Activated CD4-positive, alpha-beta T cell treated with anti-CD3 and anti-CD28 coated beads for 36 hours (primary cell): ENCODE results near the gene PRICKLE3. TPM values are rescaled to one million over a fixed set of nuclear protein-coding genes. Genes with fewer than 3 reads are reported as not detected.
"Not testable (repeated sequence)": the region's sequence is repeated elsewhere in the genome, so short reads cannot be mapped to it uniquely, and the experiment has no call there.

Experiments used
- ATAC-seq: fragments of 200-7000 bp; cut with Tn5 transposase; one replicate; pipeline ENCODE4 v1.10.0; 2021; ENCODE audit warnings: mild to moderate bottlenecking, moderate library complexity
- CTCF ChIA-PET: fragments of 350-600 bp; sonication (Branson Sonifier 250); formaldehyde crosslinking; loops from one replicate; lab custom pipeline; 2021; ENCODE audit warnings: antibody characterized with exemption; lab: Charles Lee
- POLR2A ChIA-PET: fragments of 350-600 bp; sonication (Branson Sonifier 250); formaldehyde crosslinking; loops from one replicate; lab custom pipeline; 2021; ENCODE audit warnings: antibody characterized with exemption, inconsistent platforms; lab: Charles Lee
- DNase-seq: peaks from one replicate; pipeline ENCODE4 v3.0.0-alpha.2; 2020
- H3K27ac Mint-ChIP-seq: one replicate; pipeline ENCODE4 v1.8.0; 2021; ENCODE audit warnings: mixed read lengths
- H3K27me3 Mint-ChIP-seq: one replicate; pipeline ENCODE4 v1.8.0; 2021; ENCODE audit warnings: mixed read lengths
- H3K36me3 Mint-ChIP-seq: one replicate; pipeline ENCODE4 v1.8.0; 2021; ENCODE audit warnings: low read depth, mixed read lengths
- H3K4me1 Mint-ChIP-seq: one replicate; pipeline ENCODE4 v1.8.0; 2021; ENCODE audit warnings: mixed read lengths
- H3K4me3 Mint-ChIP-seq: one replicate; pipeline ENCODE4 v1.8.0; 2021; ENCODE audit warnings: mild to moderate bottlenecking, moderate library complexity, mixed read lengths
- H3K9me3 Mint-ChIP-seq: one replicate; pipeline ENCODE4 v1.8.0; 2021; ENCODE audit warnings: low read depth, mixed read lengths
- intact Hi-C, 2 experiments: fragments of 100-400 bp; cut with DNase I in 1 of 2; cut with micrococcal nuclease in 1 of 2; formaldehyde crosslinking; loops; one replicate each; pipeline versions ENCODE4 v1.14.2 to v1.15.1; 2022 to 2024; cut with DNase I, micrococcal nuclease
- total RNA-seq, 2 experiments: library from RNA; stranded (reverse); gene quantifications; one replicate each; pipeline ENCODE4 v1.2.3, GENCODE V29; 2021

PRICKLE3 gene
- total RNA-seq, 2 experiments from 2014 or later, result 22.3 to 23.0 TPM

DNA sequence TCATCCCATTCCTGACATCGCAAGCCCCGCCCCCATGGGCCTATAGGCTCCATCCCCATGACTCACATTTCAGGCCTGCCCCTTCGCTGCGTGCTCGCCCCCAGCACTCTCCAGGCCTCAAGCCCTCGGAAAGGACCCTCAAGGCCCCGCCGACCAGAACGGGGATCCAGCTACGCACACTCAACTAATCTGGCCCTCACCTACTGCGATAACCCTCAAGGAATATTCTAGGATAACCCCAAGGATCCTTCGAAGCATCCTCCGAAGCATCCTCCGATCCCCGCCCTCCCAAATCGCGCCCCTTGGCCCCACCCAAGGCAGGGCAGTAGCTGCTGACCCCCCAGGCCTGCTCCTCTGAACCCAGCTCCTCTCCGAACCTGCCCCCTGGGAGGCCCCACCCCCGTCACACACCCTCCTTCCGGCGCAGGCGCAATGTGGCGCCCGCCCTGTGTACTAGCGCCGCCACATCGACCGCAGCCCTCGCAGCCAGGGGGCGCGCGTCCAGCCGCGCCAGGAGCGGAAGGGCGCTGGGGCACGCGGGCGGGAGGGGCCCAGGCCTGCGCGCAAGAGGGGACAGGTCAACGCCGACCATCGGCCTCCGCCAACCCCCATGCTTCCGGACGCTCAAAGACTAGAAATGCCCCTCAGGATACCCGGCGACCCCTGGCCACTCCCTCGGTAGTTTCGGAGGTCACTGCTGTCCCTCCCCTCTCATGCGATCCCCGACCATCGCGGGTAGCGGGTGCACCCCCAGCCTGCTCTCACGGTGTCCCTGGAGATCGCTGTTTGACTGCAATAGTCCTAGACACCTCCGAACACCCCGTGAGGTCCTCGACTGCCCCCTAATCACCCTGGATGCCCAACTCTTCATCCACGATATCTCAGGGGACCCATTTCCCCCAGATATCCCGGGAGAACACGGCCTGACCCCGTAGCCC, 30.0 kb downstream of the PRICKLE3 start:
- DNase-seq (peak; percentile 90), ATAC-seq (peak; percentile 88)
- peaks cover 11% of the 10 kb centered on the region for H3K4me1 Mint-ChIP-seq
- peak overlapping the region; percentile 87 for H3K4me3 Mint-ChIP-seq
- no peaks in the 10 kb centered on the region for H3K9me3 Mint-ChIP-seq
- peak overlapping the region; percentile 96 for H3K27ac Mint-ChIP-seq
- POLR2A ChIA-PET, result interaction anchor here (0.6 kb wide), 1 partner anchor 258 kb away, joined by 3 read pairs; the partner anchor contains the start of gene PQBP1
- CTCF ChIA-PET, result interaction anchor here (0.5 to 1.1 kb wide), 5 partner anchors 10 to 219 kb away, joined by 3 to 4 read pairs (median 3); no protein-coding TSS in a partner anchor
- intact Hi-C loops, result loop anchor here in 1 of 2 experiments (1.0 to 2.0 kb wide), 5 partner anchors 8 to 154 kb away; partner anchors contain the start of genes GPKOW, GRIPAP1 and PLP2
- no peaks in the 10 kb centered on the region for H3K27me3 Mint-ChIP-seq
- H3K36me3 Mint-ChIP-seq, result peaks cover 2% of the 10 kb centered on the region

- intact Hi-C loops, result no loop called here
- POLR2A ChIA-PET, result interaction anchor here (0.6 to 1.2 kb wide), 2 partner anchors 36 to 257 kb away, joined by 3 read pairs; partner anchors contain the start of gene PQBP1
- ATAC-seq (peak; percentile 58), DNase-seq (peak; percentile 63)
- CTCF ChIA-PET, result interaction anchor here (0.5 to 1.5 kb wide), 9 partner anchors 11 to 219 kb away, joined by 3 to 4 read pairs (median 3); no protein-coding TSS in a partner anchor
- H3K27ac Mint-ChIP-seq, result peak overlapping the region; percentile 96
- H3K27me3 Mint-ChIP-seq, result no peaks in the 10 kb centered on the region
- H3K9me3 Mint-ChIP-seq, result no peaks in the 10 kb centered on the region
- peaks cover 2% of the 10 kb centered on the region for H3K36me3 Mint-ChIP-seq
- H3K4me3 Mint-ChIP-seq, result peak overlapping the region; percentile 87
- H3K4me1 Mint-ChIP-seq, result peaks cover 11% of the 10 kb centered on the region
These were observed 30.8 kb downstream of the PRICKLE3 start for GRCh38 chrX:49155243-49155899.

DNA sequence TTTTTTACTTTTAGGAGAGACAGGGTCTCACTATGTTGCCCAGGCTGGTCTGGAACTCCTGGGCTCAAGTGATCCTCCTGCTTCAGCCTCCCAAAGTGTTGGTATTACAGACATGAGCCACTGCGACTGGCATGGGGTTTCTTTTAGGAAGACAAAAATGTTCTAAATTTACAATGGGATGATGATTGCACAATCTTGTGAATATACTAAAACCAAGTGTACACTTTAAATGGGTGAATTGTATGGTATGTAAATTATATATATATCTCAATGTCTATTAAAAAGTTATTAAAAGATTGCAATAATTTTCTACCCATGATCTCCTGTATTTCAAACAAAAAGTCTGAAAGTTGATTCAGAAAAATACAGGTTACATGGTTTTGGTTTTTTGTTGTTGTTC, 32.7 kb downstream of the PRICKLE3 start:
- no peak for ATAC-seq
- Mint-ChIP-seq H3K27ac (no peak overlapping the region), H3K4me3 (no peak overlapping the region), H3K27me3 (no peaks in the 10 kb centered on the region), H3K4me1 (peaks cover 11% of the 10 kb centered on the region), H3K36me3 (peaks cover 2% of the 10 kb centered on the region), H3K9me3 (no peaks in the 10 kb centered on the region)
- DNase-seq, result no peak
- ChIA-PET CTCF (interaction anchor here (1.1 kb wide), 1 partner anchor 161 kb away, joined by 3 read pairs; no protein-coding TSS in a partner anchor), POLR2A (no interaction called here)
- intact Hi-C loops, result no loop called here

DNA sequence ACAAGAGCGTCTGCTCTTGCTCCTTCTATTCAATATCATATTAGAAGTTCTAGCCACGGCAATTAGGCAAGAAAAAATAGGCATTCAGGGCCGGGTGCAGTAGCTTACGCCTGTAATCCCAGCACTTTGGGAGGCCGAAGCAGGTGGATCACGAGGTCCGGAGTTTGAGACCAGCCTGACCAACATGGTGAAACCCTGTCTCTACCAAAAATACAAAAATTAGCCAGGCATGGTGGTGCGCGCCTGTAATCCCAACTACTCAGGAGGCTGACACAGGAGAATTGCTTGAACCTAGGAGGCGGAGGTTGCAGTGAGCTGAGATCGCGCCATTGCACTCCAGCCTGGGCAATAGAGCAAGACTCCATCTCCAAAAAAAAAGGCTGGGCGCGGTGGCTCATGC, 36.9 kb downstream of the PRICKLE3 start:
- POLR2A ChIA-PET, H3K27me3 Mint-ChIP-seq: not testable (repeated sequence)

DNA sequence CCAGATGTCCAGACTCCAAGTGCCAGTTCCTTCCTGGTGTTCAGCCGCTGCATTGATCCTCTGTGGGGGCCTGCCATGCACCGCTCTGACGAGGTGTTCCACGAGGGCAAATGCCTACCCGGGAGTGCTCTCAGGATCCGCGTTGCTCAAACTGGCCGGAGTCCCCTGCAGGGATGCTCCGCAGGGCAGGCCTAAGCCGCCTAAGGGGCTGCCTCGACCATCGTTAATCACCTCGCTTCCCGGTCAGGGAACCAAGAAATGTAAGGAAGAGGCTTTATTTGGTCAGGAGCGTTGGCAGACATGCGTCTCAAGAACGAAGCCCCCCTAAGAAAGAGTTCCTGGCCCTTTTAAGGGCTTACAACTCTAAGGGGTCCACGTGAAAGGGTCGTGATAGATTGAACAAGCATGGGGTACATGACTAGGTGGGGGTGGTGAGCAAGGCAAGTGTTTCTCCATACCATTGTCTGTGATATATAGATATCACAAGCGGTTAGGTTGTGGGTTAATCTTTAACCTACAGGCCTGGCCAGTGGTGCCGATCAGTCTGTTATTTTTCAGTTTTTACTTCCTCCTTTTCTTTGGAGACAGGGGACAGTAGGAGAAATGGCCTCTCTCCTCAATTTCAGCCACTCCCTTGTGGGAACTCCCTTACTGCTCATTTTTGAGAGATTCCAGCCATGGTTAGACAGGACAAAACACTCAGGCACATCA, 37.6 kb downstream of the PRICKLE3 start:
- intact Hi-C loops, ATAC-seq, H3K36me3 Mint-ChIP-seq, H3K27me3 Mint-ChIP-seq, H3K27ac Mint-ChIP-seq, POLR2A ChIA-PET, H3K4me1 Mint-ChIP-seq, H3K4me3 Mint-ChIP-seq, H3K9me3 Mint-ChIP-seq, DNase-seq: not testable (repeated sequence)
- CTCF ChIA-PET, result interaction anchor here (0.7 kb wide), 1 partner anchor 418 kb away, joined by 3 read pairs; no protein-coding TSS in a partner anchor

More for the DNA sequence above, 36.9 kb downstream of the PRICKLE3 start:
- H3K36me3 Mint-ChIP-seq, H3K4me1 Mint-ChIP-seq, H3K4me3 Mint-ChIP-seq, intact Hi-C loops, H3K27ac Mint-ChIP-seq, DNase-seq, ATAC-seq, H3K9me3 Mint-ChIP-seq: not testable (repeated sequence)
- CTCF ChIA-PET, result interaction anchor here (0.7 kb wide), 2 partner anchors 419 to 430 kb away, joined by 3 read pairs; no protein-coding TSS in a partner anchor

GRCh38 chrX:49147936-49148335, 38.2 kb downstream of the PRICKLE3 start:
- CTCF ChIA-PET, result no interaction called here
- Mint-ChIP-seq H3K4me1 (no peaks in the 10 kb centered on the region), H3K27ac (no peak overlapping the region), H3K27me3 (no peaks in the 10 kb centered on the region), H3K9me3 (no peaks in the 10 kb centered on the region), H3K36me3 (no peaks in the 10 kb centered on the region), H3K4me3 (no peak overlapping the region)
- ATAC-seq (no peak), DNase-seq (no peak)
- POLR2A ChIA-PET, result no interaction called here
- intact Hi-C loops, result no loop called here

DNA sequence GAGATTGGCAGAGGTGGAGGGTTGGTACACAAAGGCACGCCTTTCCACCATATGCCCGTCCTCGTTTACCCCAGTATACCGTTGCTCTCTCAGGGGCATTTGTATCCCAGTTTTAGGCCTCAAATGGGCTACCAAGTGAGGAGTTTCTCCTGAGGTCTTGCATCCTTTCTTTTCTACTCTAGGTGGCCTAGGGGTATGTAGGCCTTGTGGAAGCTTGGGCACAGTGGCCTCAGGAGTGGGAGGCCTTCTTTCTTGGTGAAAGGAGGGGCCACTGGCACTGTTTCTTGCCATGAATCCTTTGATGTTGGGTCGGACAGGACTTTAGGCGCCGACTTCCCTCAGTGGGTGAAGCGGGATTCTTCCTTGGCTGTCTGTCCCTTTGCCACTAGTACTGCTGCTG, 38.9 kb downstream of the PRICKLE3 start:
- Mint-ChIP-seq H3K36me3 (no peaks in the 10 kb centered on the region), H3K27ac (no peak overlapping the region), H3K4me1 (no peaks in the 10 kb centered on the region), H3K27me3 (no peaks in the 10 kb centered on the region), H3K9me3 (no peaks in the 10 kb centered on the region), H3K4me3 (no peak overlapping the region)
- intact Hi-C loops, result no loop called here
- no peak for DNase-seq
- no peak for ATAC-seq
- POLR2A ChIA-PET, result no interaction called here
- CTCF ChIA-PET, result no interaction called here

DNA sequence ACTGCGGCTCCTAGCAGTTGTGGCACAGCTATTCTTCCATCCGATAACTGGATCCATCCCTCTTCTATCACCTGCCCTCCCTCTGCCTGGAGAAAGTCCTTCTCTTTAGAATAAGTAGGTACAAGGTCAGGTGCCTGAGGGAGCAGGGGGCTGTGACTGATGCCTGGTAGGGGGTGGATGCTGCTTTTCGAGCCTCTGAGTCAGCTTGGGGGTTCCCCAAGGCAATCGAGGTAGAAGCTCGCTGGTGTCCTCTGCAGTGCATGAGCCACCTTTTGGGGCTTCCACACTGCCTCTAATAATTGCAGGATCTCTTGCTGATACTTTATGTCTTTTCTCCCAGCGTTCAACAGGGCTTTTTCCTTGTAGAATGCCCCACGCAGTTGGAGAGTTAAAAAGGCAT, 43.0 kb downstream of the PRICKLE3 start:
- H3K27ac Mint-ChIP-seq, H3K9me3 Mint-ChIP-seq, H3K27me3 Mint-ChIP-seq, H3K4me3 Mint-ChIP-seq, H3K4me1 Mint-ChIP-seq, intact Hi-C loops, H3K36me3 Mint-ChIP-seq: not testable (repeated sequence)
- peak; percentile 69 for ATAC-seq
- peak; percentile 45 for DNase-seq
- POLR2A ChIA-PET, result interaction anchor here (0.6 kb wide), 1 partner anchor 688 kb away, joined by 6 read pairs; no protein-coding TSS in a partner anchor
- CTCF ChIA-PET, result interaction anchor here (0.7 to 1.3 kb wide), 3 partner anchors 13 to 76 kb away, joined by 3 to 5 read pairs (median 3); no protein-coding TSS in a partner anchor

DNA sequence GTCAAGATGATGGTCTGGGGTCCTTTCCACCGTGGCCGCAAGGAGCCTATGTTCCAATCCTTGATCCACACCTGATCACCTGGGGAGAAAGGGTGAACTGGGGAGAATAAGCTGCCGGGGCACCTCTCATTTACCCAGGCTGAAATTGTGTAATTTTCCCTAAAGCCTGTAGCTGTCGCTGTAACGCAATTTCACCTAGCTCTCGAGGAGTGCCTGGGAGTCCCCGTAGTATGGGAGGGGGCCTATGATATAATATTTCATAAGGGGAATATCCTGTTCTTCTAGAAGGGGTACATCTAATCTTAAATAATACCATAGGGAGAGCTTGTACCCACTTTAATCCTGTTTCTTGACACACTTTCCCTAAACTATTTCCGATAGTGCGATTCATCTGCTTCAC, 43.9 kb downstream of the PRICKLE3 start:
- H3K36me3 Mint-ChIP-seq, result not testable (repeated sequence)

GRCh38 chrX:49139713-49140112, 46.5 kb downstream of the PRICKLE3 start:
- H3K9me3 Mint-ChIP-seq, result peaks cover 5% of the 10 kb centered on the region
- H3K27ac Mint-ChIP-seq, result no peak overlapping the region
- H3K4me1 Mint-ChIP-seq, result no peaks in the 10 kb centered on the region
- DNase-seq (no peak), ATAC-seq (no peak)
- ChIA-PET POLR2A (no interaction called here), CTCF (no interaction called here)
- no peak overlapping the region for H3K4me3 Mint-ChIP-seq
- H3K27me3 Mint-ChIP-seq, result no peaks in the 10 kb centered on the region
- peaks cover 11% of the 10 kb centered on the region for H3K36me3 Mint-ChIP-seq
- intact Hi-C loops, result no loop called here

More for the DNA sequence above, 43.9 kb downstream of the PRICKLE3 start:
- ATAC-seq, H3K4me3 Mint-ChIP-seq, intact Hi-C loops, POLR2A ChIA-PET, H3K9me3 Mint-ChIP-seq, H3K27ac Mint-ChIP-seq, H3K27me3 Mint-ChIP-seq, H3K4me1 Mint-ChIP-seq: not testable (repeated sequence)
- peak; percentile 19 for DNase-seq
- CTCF ChIA-PET, result interaction anchor here (0.7 to 1.4 kb wide), 7 partner anchors 10 to 1081 kb away, joined by 3 to 5 read pairs (median 4); no protein-coding TSS in a partner anchor
